K562 (cell line): Measurements from ENCODE around the gene OR4S1. TPM values are rescaled to one million over a fixed set of nuclear protein-coding genes. Genes with fewer than 3 reads are reported as not detected.

ENCODE experiments used
- ATAC-seq: fragments of 200-7000 bp; cut with Tn5 transposase; 3 replicates; pipeline ENCODE4 v1.9.1; 2020; ENCODE audit warnings: moderate library complexity
- BruUV-seq: library from RNA; stranded (reverse); fragments of 400-500 nt; replicated peaks from 2 replicates; lab custom pipeline; 2021; lab: Mats Ljungman, UMichigan
- CTCF ChIA-PET: fragments of 300-600 bp; formaldehyde crosslinking; extraction: SDS; loops from one replicate; lab custom pipeline; 2021; ENCODE audit warnings: low intra/inter-chr PET ratio; lab: Yijun Ruan, JAX
- POLR2A ChIA-PET: fragments of 300-600, 350-650 bp; sonication (Branson Sonifier 250); formaldehyde crosslinking; extraction: SDS; loops from one replicate; lab custom pipeline; 2021; ENCODE audit warnings: antibody characterized with exemption, inconsistent platforms; lab: Yijun Ruan, JAX
- DNase-seq, 4 experiments: peaks; one replicate each; pipeline versions ENCODE4 v3.0.0 to v3.0.0-alpha.2; 2011 to 2018; ENCODE audit warnings: low spot score in 3 of 4, mixed read lengths in 3 of 4; ENCODE audit errors: extremely low read depth in 1 of 4
- FAIRE-seq: peaks from 2 replicates; lab custom pipeline; 2011; peaks lifted over from hg19 to GRCh38; lab: Jason Lieb, UNC
- H2AFZ ChIP-seq: 2 replicates; pipeline ENCODE4 v1.6.0; 2011; ENCODE audit warnings: low read depth, low read length, control low read depth, inconsistent platforms
- H3K27ac ChIP-seq: fragments of 200-600 bp; 3 replicates; pipeline ENCODE4 v1.8.0; 2011; ENCODE audit warnings: low read depth, mild to moderate bottlenecking, control low read depth, inconsistent platforms, low read length, moderate library complexity, mixed read lengths; ENCODE audit errors: extremely low read depth
- H3K27me3 ChIP-seq, 2 experiments: fragments of 300-600 bp in 1 of 2; 2 replicates in 1 of 2; 3 replicates in 1 of 2; pipeline versions ENCODE4 v1.6.0 to v1.8.0; 2011; ENCODE audit warnings: inconsistent platforms in 2 of 2, low read length in 2 of 2, mild to moderate bottlenecking in 1 of 2, mixed read lengths in 1 of 2, moderate library complexity in 1 of 2; ENCODE audit not compliant: control insufficient read depth in 2 of 2, insufficient read depth in 2 of 2
- H3K36me3 ChIP-seq: fragments of 300-600 bp; 3 replicates; pipeline ENCODE4 v1.8.0; 2011; ENCODE audit warnings: mild to moderate bottlenecking, low read length, inconsistent platforms; ENCODE audit not compliant: control insufficient read depth, insufficient read depth
- H3K4me1 ChIP-seq, 2 experiments: fragments of 200-600 bp in 1 of 2; replicated peaks in 1 of 2; 2 replicates in 1 of 2; 3 replicates in 1 of 2; pipeline versions ENCODE4 v1.5.1 to v1.8.0; 2011; ENCODE audit warnings: inconsistent platforms in 2 of 2, low read length in 2 of 2, mild to moderate bottlenecking in 1 of 2, mixed read lengths in 1 of 2, moderate library complexity in 1 of 2; ENCODE audit not compliant: control insufficient read depth in 2 of 2, insufficient read depth in 2 of 2
- H3K4me2 ChIP-seq: 2 replicates; pipeline ENCODE4 v1.6.1; 2011; ENCODE audit warnings: low read length, control low read depth, inconsistent platforms, mixed read lengths; ENCODE audit not compliant: insufficient read depth
- H3K4me3 ChIP-seq: fragments of 200-600 bp; sonication (generic), shearing (Covaris generic); 2 replicates; pipeline ENCODE4 v1.5.1; 2016; ENCODE audit warnings: control low read depth, inconsistent platforms
- H3K79me2 ChIP-seq: fragments of 200-600 bp; 3 replicates; pipeline ENCODE4 v1.8.0; 2011; ENCODE audit warnings: low read length, inconsistent platforms; ENCODE audit not compliant: control insufficient read depth, insufficient read depth
- H3K9ac ChIP-seq, 2 experiments: 2 replicates each; pipeline versions ENCODE4 v1.6.0 to v1.6.1; 2011; ENCODE audit warnings: low read depth in 2 of 2, low read length in 2 of 2, control low read depth in 1 of 2, inconsistent platforms in 1 of 2, mild to moderate bottlenecking in 1 of 2, mixed read lengths in 1 of 2; ENCODE audit not compliant: insufficient read depth in 1 of 2
- H3K9me1 ChIP-seq: one replicate; pipeline ENCODE4 v1.6.0; 2011; ENCODE audit warnings: inconsistent platforms, mild to moderate bottlenecking, low read length, moderate library complexity; ENCODE audit not compliant: control insufficient read depth, insufficient read depth
- H3K9me3 ChIP-seq: replicated peaks from 2 replicates; pipeline ENCODE4 v1.5.1; 2011; ENCODE audit warnings: low read depth, low read length, inconsistent platforms; ENCODE audit not compliant: control insufficient read depth, insufficient read depth
- H4K20me1 ChIP-seq: replicated peaks from 2 replicates; pipeline ENCODE4 v1.6.1; 2011; ENCODE audit warnings: low read length, inconsistent platforms, mixed read lengths; ENCODE audit not compliant: control insufficient read depth, insufficient read depth
- CGGBP1 ChIP-seq: fragments of 250-450 bp; sonication (Bioruptor Pico); IDR thresholded peaks from 2 replicates; pipeline ENCODE4 v1.9.0; 2021; ENCODE audit warnings: mild to moderate bottlenecking
- CHCHD3 ChIP-seq: fragments of 250-450 bp; sonication (Bioruptor Pico); IDR thresholded peaks from 2 replicates; pipeline ENCODE4 v2.1.2; 2022; ENCODE audit warnings: mild to moderate bottlenecking
- DEAF1 ChIP-seq: fragments of 450-650 bp; formaldehyde crosslinking; IDR thresholded peaks from 2 replicates; pipeline ENCODE4 v1.4.0; 2020; ENCODE audit warnings: mild to moderate bottlenecking, moderate library complexity
- MTA1 ChIP-seq: fragments of 450-650 bp; IDR thresholded peaks from 2 replicates; pipeline ENCODE4 v1.6.1; 2017; ENCODE audit warnings: borderline replicate concordance
- NR2C1 ChIP-seq, 2 experiments: fragments of 450-650 bp; IDR thresholded peaks; 2 replicates each; pipeline ENCODE4 v1.6.1; 2017; ENCODE audit warnings: mild to moderate bottlenecking in 2 of 2, antibody characterized with exemption in 1 of 2, inconsistent platforms in 1 of 2, missing compliant biosample characterization in 1 of 2, missing genetic modification characterization in 1 of 2
- RBBP5 ChIP-seq: fragments of 200-600 bp; sonication (generic); IDR thresholded peaks from 2 replicates; pipeline ENCODE4 v1.6.1; 2012; ENCODE audit warnings: borderline replicate concordance, mild to moderate bottlenecking, low read length, control low read depth, inconsistent platforms; ENCODE audit not compliant: insufficient read depth, poor library complexity, severe bottlenecking
- SRF ChIP-seq, 2 experiments: fragments of 250-450, 450-650 bp in 1 of 2; sonication (Bioruptor Pico) in 1 of 2; sonication (generic) in 1 of 2; formaldehyde crosslinking; IDR thresholded peaks; 2 replicates each; pipeline versions ENCODE4 v1.5.0 to v1.5.1; 2020 to 2022; ENCODE audit warnings: mild to moderate bottlenecking in 1 of 2, missing genetic modification reagents in 1 of 2
- U2AF1 ChIP-seq: fragments of 200-400 bp; formaldehyde crosslinking; optimal IDR thresholded peaks from 2 replicates; pipeline ENCODE3; 2017; ENCODE audit warnings: mild to moderate bottlenecking, low read depth, low read length, moderate library complexity
- ZBTB17 ChIP-seq: fragments of 450-650 bp; formaldehyde crosslinking; IDR thresholded peaks from 2 replicates; pipeline ENCODE4 v1.4.0; 2020; ENCODE audit warnings: mild to moderate bottlenecking
- ZC3H8 ChIP-seq: fragments of 450-650 bp; IDR thresholded peaks from 2 replicates; pipeline ENCODE4 v1.6.1; 2017
- ZNF140 ChIP-seq: fragments of 250-450 bp; sonication (Bioruptor Pico); IDR thresholded peaks from 2 replicates; pipeline ENCODE4 v1.8.0; 2021; ENCODE audit warnings: moderate library complexity, mild to moderate bottlenecking, inconsistent platforms
- ZNF395 ChIP-seq: fragments of 200-800 bp; sonication (Bioruptor generic); IDR thresholded peaks from 2 replicates; pipeline ENCODE4 v1.6.1; 2017; ENCODE audit warnings: missing genetic modification characterization, missing compliant biosample characterization
- ZNF449 ChIP-seq: fragments of 250-450 bp; sonication (Bioruptor Pico); IDR thresholded peaks from 2 replicates; pipeline ENCODE4 v1.8.0; 2022; ENCODE audit warnings: moderate library complexity, mild to moderate bottlenecking, inconsistent platforms
- WGBS: fragments of 100-300 bp; shearing (Covaris generic); methylation state at CpG from one replicate; pipeline ENCODE4 v1.1.6; 2016; ENCODE audit warnings: low coverage, mixed read lengths; ENCODE audit not compliant: insufficient coverage; ENCODE audit errors: missing lambda C conversion rate; 5-methylcytosine and 5-hydroxymethylcytosine counted together
- in situ Hi-C: fragments of 300-500 bp; cut with MboI; formaldehyde crosslinking; loops from 4 replicates; pipeline ENCODE4 v1.15.0; 2018; ENCODE audit warnings: inconsistent platforms, mixed read lengths
- intact Hi-C: fragments of 100-400 bp; cut with micrococcal nuclease; formaldehyde crosslinking; loops from 2 replicates; pipeline ENCODE4 v1.14.2; 2022
- polyA plus RNA-seq, 8 experiments: library from polyadenylated mRNA; depleted of rRNA in 4 of 8; stranded (reverse) in 5 of 8; unstranded in 3 of 8; fragments of >200 nt; fragmentation: Nextera tagmentation in 2 of 8; fragmentation: Illumina TruSeq in 1 of 8; extraction: Ambion mirVana in 2 of 8; extraction: Trizol in 1 of 8; gene quantifications; 2 replicates each; pipeline versions ENCODE4 v1.2.1 to v1.2.3, GENCODE V29; 2011 to 2014; ENCODE audit warnings: inconsistent platforms in 1 of 8, missing spikeins in 1 of 8
- total RNA-seq, 7 experiments: library from RNA; depleted of rRNA in 6 of 7; stranded (reverse); fragments of >200 nt in 6 of 7; fragmentation: Illumina TruSeq in 2 of 7; extraction: Trizol in 2 of 7; gene quantifications; 2 replicates each; pipeline versions ENCODE4 v1.2.1 to v1.2.3, GENCODE V29; 2011 to 2021; ENCODE audit warnings: low replicate concordance in 1 of 7
- TF ChIP-seq, protein P1 (sequence below): IDR thresholded peaks from 2 replicates; pipeline ENCODE4 v1.6.1; 2014; ENCODE audit warnings: antibody characterized with exemption
- TF ChIP-seq, protein P2 (sequence below): fragments of 250-450 bp; sonication (Bioruptor Pico); IDR thresholded peaks from 2 replicates; pipeline ENCODE4 v1.8.0; 2022; ENCODE audit warnings: moderate library complexity, mild to moderate bottlenecking, inconsistent platforms

OR4S1 gene
- total and polyA plus RNA-seq, 9 of the 15 experiments (the other 6 are each of a cell fraction or from before 2014, with no cell fraction given) = not detected

DNA sequence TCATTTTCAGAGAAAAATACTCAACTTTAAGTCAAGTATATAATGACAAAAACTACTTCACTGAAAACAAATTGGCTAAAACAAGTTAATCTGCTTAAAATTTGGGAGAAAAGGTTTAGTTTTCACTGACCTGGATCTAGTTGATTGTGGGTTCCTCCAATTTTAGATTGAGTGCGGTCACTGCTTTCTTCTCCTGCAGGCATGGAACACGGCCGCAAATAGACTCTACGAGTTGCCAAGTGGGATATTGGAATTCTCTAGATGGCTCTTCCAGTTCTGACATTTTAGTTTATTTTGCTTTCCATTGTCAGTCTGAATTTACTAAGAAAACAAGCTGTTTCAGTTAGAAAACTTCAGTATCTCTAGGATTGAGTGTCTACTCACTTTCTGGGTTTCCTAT is 48.0 kb downstream of the OR4S1 start:
- H3K9me3 ChIP-seq = no peaks in the 10 kb centered on the region
- FAIRE-seq = no peak
- no peaks in the 10 kb centered on the region for H3K36me3 ChIP-seq
- DNase-seq = no peak
- H3K27me3 ChIP-seq = no peaks in the 10 kb centered on the region
- H2AFZ ChIP-seq = no peak overlapping the region
- no peak for TF ChIP-seq SRF (CRISPR knock-in tag; IDR thresholded peaks at IDR 0.05)
- TF ChIP-seq ZNF140 (CRISPR knock-in tag) = no peak
- no peak for TF ChIP-seq CHCHD3 (CRISPR knock-in tag)
- TF ChIP-seq, protein P1, sequence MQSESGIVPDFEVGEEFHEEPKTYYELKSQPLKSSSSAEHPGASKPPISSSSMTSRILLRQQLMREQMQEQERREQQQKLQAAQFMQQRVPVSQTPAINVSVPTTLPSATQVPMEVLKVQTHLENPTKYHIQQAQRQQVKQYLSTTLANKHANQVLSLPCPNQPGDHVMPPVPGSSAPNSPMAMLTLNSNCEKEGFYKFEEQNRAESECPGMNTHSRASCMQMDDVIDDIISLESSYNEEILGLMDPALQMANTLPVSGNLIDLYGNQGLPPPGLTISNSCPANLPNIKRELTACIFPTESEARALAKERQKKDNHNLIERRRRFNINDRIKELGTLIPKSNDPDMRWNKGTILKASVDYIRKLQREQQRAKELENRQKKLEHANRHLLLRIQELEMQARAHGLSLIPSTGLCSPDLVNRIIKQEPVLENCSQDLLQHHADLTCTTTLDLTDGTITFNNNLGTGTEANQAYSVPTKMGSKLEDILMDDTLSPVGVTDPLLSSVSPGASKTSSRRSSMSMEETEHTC = no peak
- no peak for TF ChIP-seq MTA1
- TF ChIP-seq RBBP5 = no peak
- TF ChIP-seq NR2C1 (IDR thresholded peaks at IDR 0.05) = no peak
- no peak for TF ChIP-seq NR2C1 (tag; IDR thresholded peaks at IDR 0.05)
- TF ChIP-seq DEAF1 (CRISPR knock-in tag) = no peak
- no peak for TF ChIP-seq U2AF1
- TF ChIP-seq CGGBP1 (CRISPR knock-in tag) = no peak
- TF ChIP-seq, protein P2, sequence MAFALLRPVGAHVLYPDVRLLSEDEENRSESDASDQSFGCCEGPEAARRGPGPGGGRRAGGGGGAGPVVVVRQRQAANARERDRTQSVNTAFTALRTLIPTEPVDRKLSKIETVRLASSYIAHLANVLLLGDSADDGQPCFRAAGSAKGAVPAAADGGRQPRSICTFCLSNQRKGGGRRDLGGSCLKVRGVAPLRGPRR (CRISPR knock-in tag) = no peak
- no peak for TF ChIP-seq ZBTB17 (CRISPR knock-in tag)
- TF ChIP-seq ZNF395 (CRISPR knock-in tag) = no peak
- TF ChIP-seq ZC3H8 = no peak
- no peak for TF ChIP-seq ZNF449
- ChIA-PET POLR2A (no interaction called here), CTCF (no interaction called here)
- H3K9ac ChIP-seq = no peak overlapping the region
- no peak overlapping the region for H3K27ac ChIP-seq
- no peak overlapping the region for H3K4me3 ChIP-seq
- H4K20me1 ChIP-seq = no peaks in the 10 kb centered on the region
- H3K9me1 ChIP-seq = no peaks in the 10 kb centered on the region
- no TSS peak for BruUV-seq
- no peak for ATAC-seq
- no peak overlapping the region for H3K4me2 ChIP-seq
- intact Hi-C loops (no loop called here), in situ Hi-C loops (no loop called here)
- H3K79me2 ChIP-seq = no peaks in the 10 kb centered on the region
- 7% methylated on average over 4 of the region's 4 CpGs for WGBS
- H3K4me1 ChIP-seq = no peaks in the 10 kb centered on the region
